Articular chondrocyte of knee joint (primary cell): ENCODE measurements around the gene OR5I1. TPM values are rescaled to one million over a fixed set of nuclear protein-coding genes. Genes with fewer than 3 reads are reported as not detected.

Experiments used
- total RNA-seq: library from RNA; depleted of rRNA; stranded (reverse); fragments of >200 nt; gene quantifications from 2 replicates; pipeline ENCODE4 v1.2.3, GENCODE V29; 2012

The OR5I1 gene
- not detected in 2 replicates for total RNA-seq

DNA sequence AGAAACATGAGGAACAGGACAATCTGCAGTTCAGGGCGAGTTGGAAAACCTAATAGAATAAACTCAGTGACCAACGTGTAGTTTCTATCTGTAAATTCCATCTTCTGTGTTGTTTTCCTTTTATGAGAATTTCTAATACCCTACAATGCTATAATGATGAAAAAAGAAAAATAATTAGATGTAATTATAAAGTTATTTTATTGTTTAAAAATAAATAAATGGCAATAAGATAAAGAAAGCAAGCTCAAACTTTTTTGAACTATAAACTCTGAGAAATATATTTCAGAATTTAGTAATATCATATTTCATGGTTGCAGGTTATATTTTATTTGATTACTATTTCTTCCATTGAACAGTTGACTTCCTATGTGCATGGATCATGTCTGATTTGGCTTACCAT, at the start of gene OR5I1:
OR5I1 (minus strand) TSS at position 101 of the 400 bp plus-strand sequence; CDS start at position 101, 0 bp downstream.

DNA sequence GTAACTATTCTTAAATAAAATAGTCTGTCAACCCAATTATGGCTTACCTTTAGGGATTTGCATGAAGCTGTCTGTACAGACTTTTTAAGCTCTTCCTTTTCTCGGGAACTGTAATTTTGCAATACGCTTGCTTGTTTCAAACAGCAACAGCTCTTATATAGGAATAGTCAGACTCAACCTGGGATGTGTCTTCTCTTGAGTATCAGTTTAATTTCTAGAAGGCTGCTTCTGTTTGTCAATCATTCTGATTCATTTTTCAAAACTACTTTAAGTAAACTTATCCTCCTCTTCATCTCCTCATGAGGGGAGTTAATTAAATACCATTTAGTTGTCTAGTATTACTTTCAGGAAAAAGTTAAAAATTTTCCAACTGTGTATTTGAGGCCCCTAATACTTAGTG, 33.6 kb upstream of the OR5I1 start, which contains the start of gene OR10AG1:
OR10AG1 (minus strand) TSS at position 101 of the 400 bp plus-strand sequence; CDS start at position 63, 38 bp downstream.

DNA sequence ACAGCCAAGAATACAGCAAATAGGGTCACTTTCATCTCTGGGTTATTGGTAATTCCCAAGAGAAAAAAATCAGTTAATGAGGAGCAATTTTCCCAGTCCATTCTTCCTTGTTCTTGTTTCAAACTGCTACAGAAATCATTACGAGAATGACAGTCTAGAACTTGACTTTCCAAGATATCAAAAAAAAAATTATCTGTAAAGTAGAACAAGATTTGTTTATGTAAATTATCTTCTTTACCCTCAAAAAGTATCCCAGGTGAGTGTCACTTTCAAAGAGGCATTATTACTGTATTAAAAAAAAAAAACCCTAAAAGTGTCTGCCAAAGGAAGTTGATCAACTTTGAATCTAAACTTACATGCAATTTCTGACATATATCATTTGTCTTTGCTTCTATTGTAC, 21.7 kb downstream of the OR5I1 start, which contains the start of gene OR5W2:
OR5W2 (minus strand) TSS at position 101 of the 400 bp plus-strand sequence; CDS start at position 101, 0 bp downstream.

Other genes with a start within 250 kb of the OR5I1 start
- not detected in 2 replicates for gene OR5D13, start 163.0 kb downstream of the OR5I1 start, total RNA-seq
- not detected in 2 replicates for gene OR5D14, start 140.8 kb downstream of the OR5I1 start, total RNA-seq
- not detected in 2 replicates for gene OR5L1, start 125.0 kb downstream of the OR5I1 start, total RNA-seq
- not detected in 2 replicates for gene OR5D18, start 116.8 kb downstream of the OR5I1 start, total RNA-seq
- not detected in 2 replicates for gene OR5L2, start 109.2 kb downstream of the OR5I1 start, total RNA-seq
- not detected in 2 replicates for gene OR5D16, start 97.6 kb downstream of the OR5I1 start, total RNA-seq
- not detected in 2 replicates for gene TRIM51, start 53.1 kb downstream of the OR5I1 start, total RNA-seq
- not detected in 2 replicates for gene OR5W2, start 21.8 kb downstream of the OR5I1 start, total RNA-seq
- not detected in 2 replicates for gene OR10AG1, start 33.5 kb upstream of the OR5I1 start, total RNA-seq
- gene OR5F1, start 58.2 kb upstream of the OR5I1 start, total RNA-seq: not detected in 2 replicates
- not detected in 2 replicates for gene OR5AS1, start 91.3 kb upstream of the OR5I1 start, total RNA-seq
- gene OR8I2, start 156.9 kb upstream of the OR5I1 start, total RNA-seq: not detected in 2 replicates
- not detected in 2 replicates for gene OR8H2, start 167.3 kb upstream of the OR5I1 start, total RNA-seq
- gene OR8H3, start 186.0 kb upstream of the OR5I1 start, total RNA-seq: not detected in 2 replicates
- gene OR8J3, start 203.8 kb upstream of the OR5I1 start, total RNA-seq: not detected in 2 replicates
- not detected in 2 replicates for gene OR8K5, start 223.9 kb upstream of the OR5I1 start, total RNA-seq
- gene OR5J2, start 240.2 kb upstream of the OR5I1 start, total RNA-seq: not detected in 2 replicates